ENCODE data around the gene CD24. TPM values are rescaled to one million over a fixed set of nuclear protein-coding genes. Genes with fewer than 3 reads are reported as not detected.

CD24 gene
- total RNA-seq, 4 donors from 2014 or later, result 0.51 to 3.6 (median 1.6) TPM

DNA sequence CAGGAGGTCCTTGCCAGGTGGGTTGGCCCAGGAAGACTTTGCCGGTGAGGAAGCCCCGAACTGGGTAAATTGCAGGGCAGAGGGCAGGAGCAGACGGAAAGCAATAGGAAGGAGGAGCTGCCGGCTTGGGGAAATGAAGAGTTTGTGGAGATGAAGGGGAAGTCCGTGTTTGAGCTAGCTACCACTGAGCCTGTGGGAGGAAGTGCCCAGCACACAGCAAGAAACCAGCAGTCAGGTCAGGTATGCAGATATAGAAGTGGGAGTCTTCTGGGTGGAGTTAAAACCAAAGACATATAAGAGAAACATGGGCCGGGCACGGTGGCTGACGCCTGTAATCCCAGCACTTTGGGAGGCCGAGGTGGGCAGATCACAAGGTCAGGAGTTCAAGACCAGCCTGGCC lies 34.7 kb downstream of the CD24 start:
- TF ChIP-seq, protein P1, sequence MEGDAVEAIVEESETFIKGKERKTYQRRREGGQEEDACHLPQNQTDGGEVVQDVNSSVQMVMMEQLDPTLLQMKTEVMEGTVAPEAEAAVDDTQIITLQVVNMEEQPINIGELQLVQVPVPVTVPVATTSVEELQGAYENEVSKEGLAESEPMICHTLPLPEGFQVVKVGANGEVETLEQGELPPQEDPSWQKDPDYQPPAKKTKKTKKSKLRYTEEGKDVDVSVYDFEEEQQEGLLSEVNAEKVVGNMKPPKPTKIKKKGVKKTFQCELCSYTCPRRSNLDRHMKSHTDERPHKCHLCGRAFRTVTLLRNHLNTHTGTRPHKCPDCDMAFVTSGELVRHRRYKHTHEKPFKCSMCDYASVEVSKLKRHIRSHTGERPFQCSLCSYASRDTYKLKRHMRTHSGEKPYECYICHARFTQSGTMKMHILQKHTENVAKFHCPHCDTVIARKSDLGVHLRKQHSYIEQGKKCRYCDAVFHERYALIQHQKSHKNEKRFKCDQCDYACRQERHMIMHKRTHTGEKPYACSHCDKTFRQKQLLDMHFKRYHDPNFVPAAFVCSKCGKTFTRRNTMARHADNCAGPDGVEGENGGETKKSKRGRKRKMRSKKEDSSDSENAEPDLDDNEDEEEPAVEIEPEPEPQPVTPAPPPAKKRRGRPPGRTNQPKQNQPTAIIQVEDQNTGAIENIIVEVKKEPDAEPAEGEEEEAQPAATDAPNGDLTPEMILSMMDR (IDR thresholded peaks at IDR 0.05; ENCODE audit: low read depth), result no peak

DNA sequence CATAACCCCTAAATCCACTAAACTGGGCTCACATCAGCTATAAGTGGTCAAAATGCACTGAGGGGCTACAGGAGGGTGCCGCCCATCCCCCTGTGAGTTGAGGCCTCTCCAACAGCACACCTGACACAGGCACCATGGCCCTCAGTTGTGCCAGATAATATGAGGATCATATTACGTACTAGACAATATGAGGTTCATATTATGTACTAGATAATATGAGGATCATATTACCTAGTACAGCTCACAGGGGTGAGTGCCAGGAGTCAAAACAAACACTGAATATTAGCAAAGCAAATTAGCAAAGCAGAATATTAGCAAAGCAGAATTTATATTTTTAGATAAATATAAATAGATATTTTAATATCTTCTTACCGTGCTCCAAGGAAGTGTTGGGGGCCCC lies 35.3 kb downstream of the CD24 start:
- TF ChIP-seq, protein P1 (IDR thresholded peaks at IDR 0.05; ENCODE audit: low read depth), result no peak

DNA sequence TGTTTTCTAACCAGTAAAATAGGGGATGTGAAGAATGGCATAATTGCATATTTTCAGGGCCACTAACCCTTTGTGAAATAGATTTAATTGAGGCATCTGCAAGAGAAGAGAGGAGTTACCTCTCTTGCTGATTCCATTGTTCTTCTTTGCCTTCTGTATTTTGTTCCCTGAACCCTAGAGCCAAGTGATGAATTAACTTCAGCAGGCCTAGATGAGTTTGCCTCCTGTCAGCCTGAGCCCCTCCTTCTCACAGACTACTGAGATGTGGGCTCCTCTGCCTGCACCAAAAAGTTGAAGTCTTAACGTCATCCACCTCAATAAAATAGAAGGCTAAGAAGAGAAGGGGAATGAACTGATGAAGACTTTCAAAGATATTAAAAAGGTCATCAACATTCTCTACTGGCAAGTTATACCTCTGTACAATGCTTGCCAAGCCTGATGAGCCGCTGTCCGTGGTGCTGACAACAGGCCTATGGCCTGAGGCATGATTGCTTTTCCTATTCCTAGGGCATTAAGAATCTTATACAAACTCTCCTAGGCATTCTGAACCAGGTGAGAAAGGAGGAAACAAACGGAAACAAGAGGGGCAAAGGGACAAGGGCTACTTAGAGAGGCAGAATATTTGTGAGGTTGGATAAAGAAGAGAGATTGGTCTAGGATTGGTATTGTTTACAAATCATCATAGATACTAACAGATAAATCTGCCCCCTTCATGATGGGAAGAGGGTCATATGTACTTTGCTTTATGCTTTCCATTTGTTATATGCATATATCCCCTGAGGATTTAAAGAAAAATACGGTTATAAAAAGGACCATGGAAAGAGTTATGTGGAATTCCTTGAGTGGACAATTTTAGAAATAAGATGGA lies 46.8 kb downstream of the CD24 start:
- TF ChIP-seq, protein P1 (IDR thresholded peaks at IDR 0.05; ENCODE audit: low read depth), result no peak

DNA sequence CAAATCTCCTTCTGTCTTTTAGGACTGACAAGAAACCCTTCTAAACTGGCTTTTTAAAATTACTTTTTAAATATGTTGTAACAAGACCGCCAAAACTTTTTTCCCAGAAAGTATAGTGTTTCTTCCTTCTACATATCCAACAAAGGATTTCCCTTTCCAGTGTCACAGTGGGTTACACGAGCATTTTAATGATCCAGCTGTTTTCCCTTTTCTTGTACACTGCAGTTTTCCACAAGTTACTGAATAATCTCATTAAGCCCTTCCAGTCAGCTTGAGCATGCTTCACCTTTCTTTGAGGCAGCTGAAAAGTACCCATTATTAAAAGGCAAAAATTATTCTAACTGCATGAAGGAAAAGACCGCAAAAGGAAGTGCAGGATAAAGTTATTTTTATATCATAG lies 48.6 kb downstream of the CD24 start:
- TF ChIP-seq, protein P1 (IDR thresholded peaks at IDR 0.05; ENCODE audit: low read depth), result no peak

DNA sequence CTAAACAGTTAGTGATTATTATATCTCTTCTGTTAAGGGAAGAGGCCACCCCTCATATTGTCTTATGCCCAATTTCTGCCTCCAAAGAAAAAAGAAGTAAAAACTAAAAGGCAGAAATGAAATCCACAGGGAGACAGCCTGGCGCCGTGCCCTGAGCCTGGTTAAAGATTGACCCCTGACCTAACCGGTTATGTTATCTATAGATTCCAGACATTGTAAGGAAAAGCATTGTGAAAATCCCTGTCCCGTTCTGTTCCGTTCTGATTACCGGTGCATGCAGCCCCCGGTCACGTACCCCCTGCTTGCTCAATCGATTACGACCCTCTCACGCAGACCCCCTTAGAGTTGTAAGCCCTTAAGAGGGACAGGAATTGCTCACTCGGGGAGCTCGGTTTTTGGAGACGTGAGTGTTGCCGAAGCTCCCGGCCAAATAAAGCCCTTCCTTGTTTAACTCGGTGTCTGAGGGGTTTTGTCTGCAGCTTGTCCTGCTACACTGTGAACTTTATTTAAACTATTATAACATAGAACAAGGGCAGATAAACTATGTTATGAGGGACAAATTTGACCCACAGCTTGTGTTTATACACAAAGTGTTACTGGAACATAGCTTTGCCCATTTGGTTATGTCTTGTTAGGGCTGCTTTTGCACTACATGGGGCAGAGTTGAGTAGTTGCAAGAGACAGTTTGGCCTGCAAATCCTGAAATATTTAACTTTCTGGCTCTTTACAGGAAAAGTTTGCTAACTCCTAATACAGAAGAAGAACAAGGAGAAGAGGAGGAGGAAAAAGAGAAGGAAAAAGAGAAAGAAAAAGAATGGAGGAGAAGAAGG lies 49.6 kb downstream of the CD24 start:
- TF ChIP-seq, protein P1 (IDR thresholded peaks at IDR 0.05; ENCODE audit: low read depth), result no peak

DNA sequence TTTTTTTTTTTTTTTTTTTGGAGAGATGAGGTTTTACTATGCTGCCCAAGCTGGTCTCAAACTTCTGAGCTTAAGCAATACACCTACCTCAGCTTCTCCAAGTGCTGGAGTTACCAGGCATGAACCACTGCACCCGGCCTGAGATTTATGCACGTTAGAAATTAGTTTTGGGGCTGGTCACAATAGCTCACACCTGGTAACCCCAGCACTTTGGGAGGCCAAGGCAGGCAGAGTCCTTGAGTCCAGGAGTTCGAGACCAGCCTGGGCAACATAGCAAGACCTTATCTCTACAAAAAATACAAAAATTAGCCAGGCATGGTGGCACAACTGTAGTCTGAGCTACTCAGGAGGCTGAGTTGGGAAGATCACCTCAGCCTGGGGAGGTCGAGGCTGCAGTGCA lies 51.9 kb downstream of the CD24 start:
- TF ChIP-seq, protein P1 (IDR thresholded peaks at IDR 0.05; ENCODE audit: low read depth), result no peak

Other genes starting within 250 kb of the CD24 start
- 10 to 100 TPM; 11.7 to 24.5 (median 18.0) TPM for gene MTRES1, start 53.5 kb upstream of the CD24 start, total RNA-seq
- gene BEND3, start 140.8 kb upstream of the CD24 start, total RNA-seq, result 1 to 10 TPM in 2 of 4 donors, under 1 TPM in 2; 0.66 to 1.1 (median 0.92) TPM